Spleen (tissue), 11 donors: Measurements from ENCODE around the gene CFAP20. TPM values are rescaled to one million over a fixed set of nuclear protein-coding genes. Genes with fewer than 3 reads are reported as not detected.

ENCODE experiments used
- DNase-seq: peaks from one replicate; pipeline ENCODE4 v3.0.0-alpha.2; 2020
- H3K27ac ChIP-seq, 8 donors: fragments of 200-600 bp; sonication (generic) in 7 of 8; 1 replicate in 4 of 8; 2 replicates in 4 of 8; pipeline versions ENCODE4 v1.5.0 to v1.8.0; 2016 to 2021; ENCODE audit warnings: inconsistent platforms in 4 of 8, mild to moderate bottlenecking in 4 of 8, moderate library complexity in 1 of 8
- H3K27me3 ChIP-seq, 7 donors: fragments of 200-600 bp; sonication (generic) in 6 of 7; replicated peaks in 1 of 7; 1 replicate in 4 of 7; 2 replicates in 3 of 7; pipeline versions ENCODE4 v1.5.0 to v1.8.0; 2016 to 2021; ENCODE audit warnings: inconsistent platforms in 3 of 7, mild to moderate bottlenecking in 1 of 7
- H3K36me3 ChIP-seq, 6 donors: fragments of 200-600 bp; sonication (generic) in 5 of 6; 1 replicate in 4 of 6; 2 replicates in 2 of 6; pipeline versions ENCODE4 v1.5.0 to v1.8.0; 2016 to 2021; ENCODE audit warnings: inconsistent platforms in 2 of 6
- H3K4me1 ChIP-seq, 6 donors: fragments of 200-600 bp; sonication (generic) in 5 of 6; 1 replicate in 3 of 6; 2 replicates in 3 of 6; pipeline versions ENCODE4 v1.5.0 to v1.8.0; 2016 to 2021; ENCODE audit warnings: inconsistent platforms in 3 of 6
- H3K4me3 ChIP-seq, 8 donors: fragments of 200-600 bp; sonication (generic) in 7 of 8; 1 replicate in 4 of 8; 2 replicates in 4 of 8; pipeline versions ENCODE4 v1.5.0 to v1.8.0; 2016 to 2021; ENCODE audit warnings: inconsistent platforms in 4 of 8, mild to moderate bottlenecking in 4 of 8, moderate library complexity in 2 of 8
- H3K9me3 ChIP-seq, 8 donors: fragments of 200-600 bp; sonication (generic) in 7 of 8; 1 replicate in 4 of 8; 2 replicates in 4 of 8; pipeline versions ENCODE4 v1.5.0 to v1.8.0; 2016 to 2021; ENCODE audit warnings: inconsistent platforms in 4 of 8
- POLR2A ChIP-seq, 3 donors: fragments of 450-650 bp; IDR thresholded peaks; one replicate each; pipeline ENCODE4 v1.5.1; 2017; ENCODE audit warnings: antibody characterized with exemption in 3 of 3, mild to moderate bottlenecking in 1 of 3
- POLR2AphosphoS5 ChIP-seq, 3 donors: sonication (generic); formaldehyde crosslinking; IDR thresholded peaks; one replicate each; pipeline ENCODE4 v1.5.1; 2017; ENCODE audit warnings: antibody characterized with exemption in 3 of 3
- WGBS, 5 donors: extraction: QIAGEN DNeasy Blood & Tissue Kit in 3 of 5; methylation state at CpG; one replicate each; pipeline versions ENCODE4 v1.1.5 to v1.1.7; 2013 to 2018; 5-methylcytosine and 5-hydroxymethylcytosine counted together
- intact Hi-C: fragments of 100-400 bp; cut with DNase I; formaldehyde crosslinking; loops from one replicate; pipeline ENCODE4 v1.15.0; 2023; ENCODE audit warnings: low total_unique reads
- polyA plus RNA-seq, 3 donors: library from polyadenylated mRNA; stranded (reverse); fragments of 200-250 nt; gene quantifications; one replicate each; pipeline ENCODE4 v1.2.1, GENCODE V29; 2013
- total RNA-seq, 7 donors: library from RNA; depleted of rRNA in 3 of 7; stranded (reverse); fragments of >200 nt in 3 of 7; fragmentation: NEBNext Ultra II Directional in 4 of 7; extraction: Animal tissue kit (Norgen Biotek cat#: 25700) in 4 of 7; gene quantifications; one replicate each; pipeline versions ENCODE4 v1.1.0 to v1.2.1, GENCODE V29; 2016 to 2021
- TF ChIP-seq, protein P1 (sequence below), 11 experiments: fragments of 200-600 bp in 7 of 11; fragments of 450-650 bp in 4 of 11; sonication (generic) in 4 of 11; IDR thresholded peaks in 8 of 11; conservative IDR thresholded peaks in 3 of 11; 1 replicate in 7 of 11; 2 replicates in 4 of 11; pipeline versions ENCODE4 v1.4.0 to v1.8.0; 2016 to 2021; ENCODE audit warnings: antibody characterized with exemption in 11 of 11, inconsistent platforms in 4 of 11, mild to moderate bottlenecking in 1 of 11
- donor health status: healthy with polysubstance abuse.
- donor health status: DM: no; HTN: no; CAD: no; lungs with moderate emphysema.
- donor health status: DM: no; HTN: no; CAD: no.
- donor health status: Bipolar disorder and iron deficiency.
- donor health status: healthy.
- donor health status: DM: no; HTN: no; CAD: no.
- donor health status: DM: yes; HTN: yes; CAD: no.

Gene CFAP20
- total and polyA plus RNA-seq, 10 donors, result 12.0 to 51.3 (median 23.8) TPM

DNA sequence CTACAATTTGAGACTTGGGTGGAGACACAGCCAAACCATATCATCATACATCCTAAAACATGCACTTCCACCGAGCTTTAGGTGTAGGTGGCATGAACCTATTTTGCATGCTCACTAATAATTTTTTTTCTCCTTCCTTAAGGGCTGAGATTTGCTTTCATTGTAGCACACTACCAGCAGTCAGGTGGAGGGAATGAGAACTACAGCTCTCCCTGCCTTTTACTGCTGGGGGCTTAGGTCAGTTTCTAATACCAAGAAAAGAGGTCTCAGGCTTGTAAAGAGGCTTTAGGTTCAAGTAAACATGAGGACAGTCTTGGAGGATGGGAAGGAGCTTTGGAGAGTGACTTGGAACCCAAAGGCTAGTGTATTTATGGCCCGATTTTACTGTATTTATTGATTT lies 22.0 kb downstream of the CFAP20 start:
- peaks cover 0 to 35% (median 5%) of the 10 kb centered on the region in 6 donors for H3K4me1 ChIP-seq
- no peaks in the 10 kb centered on the region for H3K27me3 ChIP-seq
- H3K36me3 ChIP-seq, result peaks cover 0 to 4% (median 1%) of the 10 kb centered on the region in 6 donors
- no peak for DNase-seq
- intact Hi-C loops, result no loop called here
- TF ChIP-seq POLR2AphosphoS5 (IDR thresholded peaks at IDR 0.05) (no peak), POLR2A (IDR thresholded peaks at IDR 0.05) (no peak)
- TF ChIP-seq, protein P1, sequence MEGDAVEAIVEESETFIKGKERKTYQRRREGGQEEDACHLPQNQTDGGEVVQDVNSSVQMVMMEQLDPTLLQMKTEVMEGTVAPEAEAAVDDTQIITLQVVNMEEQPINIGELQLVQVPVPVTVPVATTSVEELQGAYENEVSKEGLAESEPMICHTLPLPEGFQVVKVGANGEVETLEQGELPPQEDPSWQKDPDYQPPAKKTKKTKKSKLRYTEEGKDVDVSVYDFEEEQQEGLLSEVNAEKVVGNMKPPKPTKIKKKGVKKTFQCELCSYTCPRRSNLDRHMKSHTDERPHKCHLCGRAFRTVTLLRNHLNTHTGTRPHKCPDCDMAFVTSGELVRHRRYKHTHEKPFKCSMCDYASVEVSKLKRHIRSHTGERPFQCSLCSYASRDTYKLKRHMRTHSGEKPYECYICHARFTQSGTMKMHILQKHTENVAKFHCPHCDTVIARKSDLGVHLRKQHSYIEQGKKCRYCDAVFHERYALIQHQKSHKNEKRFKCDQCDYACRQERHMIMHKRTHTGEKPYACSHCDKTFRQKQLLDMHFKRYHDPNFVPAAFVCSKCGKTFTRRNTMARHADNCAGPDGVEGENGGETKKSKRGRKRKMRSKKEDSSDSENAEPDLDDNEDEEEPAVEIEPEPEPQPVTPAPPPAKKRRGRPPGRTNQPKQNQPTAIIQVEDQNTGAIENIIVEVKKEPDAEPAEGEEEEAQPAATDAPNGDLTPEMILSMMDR (IDR thresholded peaks at IDR 0.05 in 8 of 11, conservative IDR thresholded peaks at IDR 0.05 in 3 of 11), result no peak
- H3K4me3 ChIP-seq, result no peak overlapping the region
- H3K9me3 ChIP-seq, result no peaks in the 10 kb centered on the region
- WGBS, 5 donors, result 58 to 80% (median 68%) methylated on average over 2 of the region's 2 CpGs
- no peak overlapping the region for H3K27ac ChIP-seq

DNA sequence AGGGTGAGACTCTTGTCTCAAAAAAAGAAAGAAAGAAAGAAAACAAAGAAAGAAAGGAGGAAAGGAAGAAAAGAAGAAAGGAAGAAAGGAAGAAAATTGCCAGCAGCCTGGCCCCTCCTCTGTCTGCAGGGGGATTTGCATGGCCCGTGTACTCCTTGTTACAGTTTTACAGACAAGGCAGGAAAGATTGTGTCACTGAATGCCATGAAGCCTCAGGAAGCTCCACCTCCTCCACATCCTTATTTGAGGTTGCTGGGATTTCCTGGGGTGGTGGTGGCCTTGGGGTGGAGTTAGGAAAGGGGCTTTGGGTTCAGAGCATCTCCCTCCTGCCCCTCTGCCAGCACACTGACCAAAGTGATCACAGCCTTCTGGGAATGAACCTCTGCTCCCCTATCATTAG lies 23.6 kb downstream of the CFAP20 start:
- intact Hi-C loops, result no loop called here
- Histone ChIP-seq H3K27ac (peak overlapping the region in 4 of 8 donors; percentile 21 to 47 (median 37)), H3K9me3 (no peaks in the 10 kb centered on the region), H3K4me3 (no peak overlapping the region), H3K27me3 (no peaks in the 10 kb centered on the region), H3K4me1 (peaks cover 0 to 30% (median 5%) of the 10 kb centered on the region in 6 donors), H3K36me3 (no peaks in the 10 kb centered on the region)
- TF ChIP-seq, protein P1 (IDR thresholded peaks at IDR 0.05 in 8 of 11, conservative IDR thresholded peaks at IDR 0.05 in 3 of 11), result no peak
- TF ChIP-seq POLR2A (IDR thresholded peaks at IDR 0.05), result no peak
- no peak for TF ChIP-seq POLR2AphosphoS5 (IDR thresholded peaks at IDR 0.05)
- DNase-seq, result no peak
- 0 to 5% (median 0%) methylated on average over 1 of the region's 1 CpG for WGBS, 5 donors

DNA sequence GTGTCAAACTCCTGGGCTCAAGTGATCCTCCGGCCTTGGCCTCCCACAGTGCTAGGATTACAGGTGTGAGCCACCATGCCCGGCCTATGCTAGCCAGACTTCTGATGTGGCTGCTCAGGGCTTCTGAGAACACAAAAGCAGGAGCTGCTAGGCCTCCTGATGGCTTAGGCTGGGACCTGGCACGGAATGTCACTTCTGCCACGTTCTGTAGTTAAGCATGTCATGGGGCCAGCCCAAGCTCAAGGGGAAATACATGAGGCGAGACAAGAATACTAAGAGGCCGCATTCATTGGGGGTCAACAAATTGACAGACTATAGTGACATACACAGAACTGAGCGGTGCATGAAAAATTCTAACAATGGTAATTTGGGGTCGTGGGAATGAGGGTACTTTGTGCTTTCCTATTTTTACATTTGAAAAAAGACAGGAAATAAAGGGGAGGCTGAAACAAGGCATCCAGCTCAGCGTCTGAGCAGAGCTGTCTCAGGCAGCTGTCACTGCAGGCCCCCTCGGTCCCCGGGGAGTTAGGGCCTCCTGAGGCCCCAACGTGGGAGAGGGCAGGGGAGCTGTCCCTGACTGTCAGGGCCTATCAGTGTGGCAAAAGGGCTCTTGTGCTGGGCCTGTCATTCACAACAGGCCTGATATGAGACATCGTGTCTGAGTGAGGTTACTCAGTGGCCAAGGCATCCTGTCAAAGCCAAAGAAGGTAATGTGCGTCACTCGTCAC lies 26.4 kb downstream of the CFAP20 start:
- intact Hi-C loops, result no loop called here
- DNase-seq, result no peak
- TF ChIP-seq, protein P1 (IDR thresholded peaks at IDR 0.05 in 8 of 11, conservative IDR thresholded peaks at IDR 0.05 in 3 of 11), result no peak
- TF ChIP-seq POLR2A (IDR thresholded peaks at IDR 0.05), result no peak
- no peak for TF ChIP-seq POLR2AphosphoS5 (IDR thresholded peaks at IDR 0.05)
- Histone ChIP-seq H3K9me3 (no peaks in the 10 kb centered on the region), H3K4me3 (no peak overlapping the region), H3K4me1 (peaks cover 0 to 13% (median 4%) of the 10 kb centered on the region in 6 donors), H3K27me3 (no peaks in the 10 kb centered on the region), H3K27ac (no peak overlapping the region), H3K36me3 (no peaks in the 10 kb centered on the region)
- WGBS, 5 donors, result 71 to 83% (median 80%) methylated on average over 15 of the region's 15 CpGs

DNA sequence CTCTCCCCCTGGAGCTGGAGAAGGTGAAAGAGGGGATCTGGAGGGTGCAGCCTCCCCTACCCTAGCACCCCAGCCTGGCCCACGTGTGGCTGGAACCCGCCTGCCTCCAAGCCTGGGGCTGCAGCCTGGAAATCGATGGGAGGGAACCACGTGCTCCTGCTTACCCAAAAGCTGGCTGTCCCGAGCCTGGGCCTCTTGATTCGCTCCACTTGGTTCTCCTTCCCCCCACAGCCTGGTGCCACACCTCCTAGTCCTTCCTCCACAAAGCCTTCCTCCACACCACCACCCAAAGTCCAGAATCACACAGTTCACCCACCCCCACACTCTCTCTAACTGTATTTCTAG lies 29.3 kb downstream of the CFAP20 start:
- Histone ChIP-seq H3K4me1 (peaks cover 0 to 20% (median 6%) of the 10 kb centered on the region in 6 donors), H3K36me3 (no peaks in the 10 kb centered on the region), H3K27me3 (peaks cover 0 to 3% (median 0%) of the 10 kb centered on the region in 7 donors), H3K9me3 (no peaks in the 10 kb centered on the region), H3K27ac (no peak overlapping the region), H3K4me3 (no peak overlapping the region)
- intact Hi-C loops, result no loop called here
- WGBS, 5 donors, result 71 to 82% (median 72%) methylated on average over 6 of the region's 6 CpGs
- TF ChIP-seq, protein P1 (IDR thresholded peaks at IDR 0.05 in 8 of 11, conservative IDR thresholded peaks at IDR 0.05 in 3 of 11), result no peak
- TF ChIP-seq POLR2AphosphoS5 (IDR thresholded peaks at IDR 0.05), result no peak
- DNase-seq, result no peak
